Kidney (tissue), 14 donors: ENCODE data around the gene RGL2. TPM values are rescaled to one million over a fixed set of nuclear protein-coding genes. Genes with fewer than 3 reads are reported as not detected.
A peak's percentile ranks its signal among the peaks of the same experiment; 100 is the strongest.

Experiments
- DNase-seq, 5 donors: peaks; one replicate each; pipeline ENCODE4 v3.0.0-alpha.2; 2013 to 2020
- FAIRE-seq: peaks from 2 replicates; lab custom pipeline; 2012; peaks lifted over from hg19 to GRCh38; lab: Jason Lieb, UNC
- H3K27ac ChIP-seq, 2 donors: one replicate each; pipeline ENCODE4 v1.7.0; 2013; ENCODE audit warnings: low read depth in 2 of 2, low read length in 2 of 2, inconsistent platforms in 1 of 2
- H3K27me3 ChIP-seq: one replicate; pipeline ENCODE4 v1.7.1; 2013; ENCODE audit warnings: low read length, inconsistent platforms; ENCODE audit not compliant: control insufficient read depth, insufficient read depth
- H3K36me3 ChIP-seq, 3 donors: one replicate each; pipeline versions ENCODE4 v1.7.0 to v1.7.1; 2013; ENCODE audit warnings: low read length in 3 of 3, control low read depth in 1 of 3, inconsistent platforms in 1 of 3; ENCODE audit not compliant: insufficient read depth in 3 of 3, control insufficient read depth in 2 of 3
- H3K4me1 ChIP-seq, 3 donors: one replicate each; pipeline versions ENCODE4 v1.7.0 to v1.7.1; 2013; ENCODE audit warnings: low read length in 3 of 3, inconsistent platforms in 1 of 3, low read depth in 1 of 3; ENCODE audit not compliant: control insufficient read depth in 2 of 3, insufficient read depth in 2 of 3
- H3K4me3 ChIP-seq, 3 donors: one replicate each; pipeline versions ENCODE4 v1.7.0 to v1.8.1; 2013; ENCODE audit warnings: low read length in 3 of 3, control low read depth in 1 of 3, inconsistent platforms in 1 of 3
- H3K9ac ChIP-seq, 3 donors: one replicate each; pipeline versions ENCODE4 v1.7.0 to v1.7.1; 2013; ENCODE audit warnings: low read length in 3 of 3, control low read depth in 1 of 3, inconsistent platforms in 1 of 3
- H3K9me3 ChIP-seq, 3 donors: one replicate each; pipeline versions ENCODE4 v1.7.0 to v1.7.1; 2013; ENCODE audit warnings: low read length in 3 of 3, control low read depth in 1 of 3, inconsistent platforms in 1 of 3; ENCODE audit not compliant: control insufficient read depth in 2 of 3, insufficient read depth in 1 of 3
- CTCF ChIP-seq: IDR thresholded peaks from 3 replicates; pipeline ENCODE4 v1.5.1; 2012; ENCODE audit warnings: mild to moderate bottlenecking, moderate library complexity, borderline replicate concordance; ENCODE audit not compliant: insufficient read depth; ENCODE audit errors: extremely low read depth
- intact Hi-C: fragments of 100-400 bp; cut with DNase I; formaldehyde crosslinking; loops from one replicate; pipeline ENCODE4 v1.11.1; 2022
- polyA plus RNA-seq: library from polyadenylated mRNA; stranded (reverse); fragments of 350-450 nt; fragmentation: Illumina TruSeq; extraction: RNeasy Lipid Tissue Mini Kit (QIAGEN cat#74804); gene quantifications from one replicate; pipeline ENCODE4 v1.2.3, GENCODE V29; 2014; ENCODE audit warnings: low read depth, low replicate concordance; ENCODE audit not compliant: insufficient read depth
- total RNA-seq: library from RNA; stranded (reverse); fragmentation: NEBNext Ultra II Directional; extraction: Animal tissue kit (Norgen Biotek cat#: 25700); gene quantifications from one replicate; pipeline ENCODE4 v1.2.1, GENCODE V29; 2021
- donor health status: control.
- donor health status: control.
- donor health status: control.
- donor health status: control.
- donor health status: control.
- donor health status: DM: yes; HTN: yes; CAD: no.
- donor health status: Normal renal cell carcinoma (clear cell type).

Gene RGL2
- total and polyA plus RNA-seq, 2 donors from 2014 or later: 56.2 to 92.4 TPM

- no peaks in the 10 kb centered on the region for H3K27me3 ChIP-seq
Measured at GRCh38 chr6:33273924-33274902, 24.5 kb downstream of the RGL2 start.

GRCh38 chr6:33273129-33273923, 25.4 kb downstream of the RGL2 start:
- peak overlapping the region in 2 of 3 donors; percentile 93 to 94 for H3K4me3 ChIP-seq
- H3K27ac ChIP-seq: no peak overlapping the region
- H3K27me3 ChIP-seq: no peaks in the 10 kb centered on the region
- FAIRE-seq (no peak), DNase-seq (no peak)
- peaks cover 9 to 29% (median 13%) of the 10 kb centered on the region in 3 donors for H3K36me3 ChIP-seq
- H3K9me3 ChIP-seq: no peaks in the 10 kb centered on the region
- peaks cover 6 to 35% (median 16%) of the 10 kb centered on the region in 3 donors for H3K4me1 ChIP-seq
- intact Hi-C loops: no loop called here
- H3K9ac ChIP-seq: peak overlapping the region in 1 of 3 donors; percentile 89
- no peak for TF ChIP-seq CTCF

More at GRCh38 chr6:33273924-33274902, 24.5 kb downstream of the RGL2 start:
- Histone ChIP-seq H3K36me3 (peaks cover 6 to 20% (median 13%) of the 10 kb centered on the region in 3 donors), H3K4me3 (no peak overlapping the region), H3K4me1 (peaks cover 6 to 35% (median 16%) of the 10 kb centered on the region in 3 donors), H3K27ac (no peak overlapping the region), H3K9me3 (no peaks in the 10 kb centered on the region), H3K9ac (no peak overlapping the region)
- no peak for DNase-seq
- no peak for FAIRE-seq
- intact Hi-C loops: no loop called here
- TF ChIP-seq CTCF: no peak

- FAIRE-seq: no peak
- Histone ChIP-seq H3K4me1 (peaks cover 6 to 31% (median 16%) of the 10 kb centered on the region in 3 donors), H3K27ac (peak overlapping the region; percentile 39 to 93), H3K9ac (peak overlapping the region; percentile 61 to 95 (median 89)), H3K9me3 (no peaks in the 10 kb centered on the region), H3K36me3 (peaks cover 13 to 37% (median 20%) of the 10 kb centered on the region in 3 donors), H3K4me3 (peak overlapping the region; percentile 84 to 94 (median 93)), H3K27me3 (no peaks in the 10 kb centered on the region)
- intact Hi-C loops: no loop called here
- DNase-seq: no peak
- no peak for TF ChIP-seq CTCF
Measured at GRCh38 chr6:33272275-33273128, 26.2 kb downstream of the RGL2 start.
